HEK293T (cell line): Measurements from ENCODE around the gene TIFAB.

Experiments
- CTCF ChIA-PET: fragments of 350-600 bp; formaldehyde crosslinking; extraction: SDS; loops from one replicate; lab custom pipeline; 2021; ENCODE audit warnings: antibody characterized with exemption, inconsistent platforms; lab: Yijun Ruan, JAX
- POLR2A ChIA-PET: fragments of 350-600 bp; formaldehyde crosslinking; extraction: SDS; loops from one replicate; lab custom pipeline; 2020; ENCODE audit warnings: antibody characterized with exemption, inconsistent platforms; lab: Yijun Ruan, JAX
- DNase-seq: peaks from one replicate; pipeline ENCODE4 v3.0.0; 2012; ENCODE audit warnings: mixed read lengths; ENCODE audit errors: extremely low spot score
- ARNT ChIP-seq: fragments of 450-650 bp; IDR thresholded peaks from 2 replicates; pipeline ENCODE4 v1.6.1; 2017; ENCODE audit warnings: mild to moderate bottlenecking
- BHLHE40 ChIP-seq: fragments of 450-650 bp; IDR thresholded peaks from 2 replicates; pipeline ENCODE4 v1.6.1; 2016; ENCODE audit warnings: mild to moderate bottlenecking, moderate library complexity, borderline replicate concordance
- CTBP1 ChIP-seq: fragments of 450-650 bp; IDR thresholded peaks from 2 replicates; pipeline ENCODE4 v1.6.1; 2016; ENCODE audit warnings: borderline replicate concordance
- ELF4 ChIP-seq: fragments of 450-650 bp; IDR thresholded peaks from 2 replicates; pipeline ENCODE4 v1.6.1; 2017; ENCODE audit warnings: antibody characterized with exemption
- FOXA1 ChIP-seq: fragments of 450-650 bp; IDR thresholded peaks from 2 replicates; pipeline ENCODE4 v1.6.1; 2016; ENCODE audit warnings: mild to moderate bottlenecking
- FOXK2 ChIP-seq: fragments of 450-650 bp; IDR thresholded peaks from 2 replicates; pipeline ENCODE4 v1.6.1; 2016; ENCODE audit warnings: mild to moderate bottlenecking
- FOXM1 ChIP-seq: fragments of 450-650 bp; IDR thresholded peaks from 2 replicates; pipeline ENCODE4 v1.6.1; 2017; ENCODE audit warnings: mild to moderate bottlenecking, borderline replicate concordance
- HDGF ChIP-seq: fragments of 450-650 bp; IDR thresholded peaks from 2 replicates; pipeline ENCODE4 v1.6.1; 2017; ENCODE audit warnings: antibody characterized with exemption, borderline replicate concordance
- L3MBTL2 ChIP-seq: fragments of 450-650 bp; conservative IDR thresholded peaks from 2 replicates; pipeline ENCODE4 v1.6.1; 2016; ENCODE audit warnings: mild to moderate bottlenecking
- LEF1 ChIP-seq: fragments of 450-650 bp; IDR thresholded peaks from 2 replicates; pipeline ENCODE4 v1.6.1; 2017; ENCODE audit warnings: mild to moderate bottlenecking, borderline replicate concordance
- NFRKB ChIP-seq: fragments of 450-650 bp; IDR thresholded peaks from 2 replicates; pipeline ENCODE4 v1.6.1; 2016; ENCODE audit warnings: mild to moderate bottlenecking, moderate library complexity
- PKNOX1 ChIP-seq: fragments of 450-650 bp; IDR thresholded peaks from 2 replicates; pipeline ENCODE4 v1.6.1; 2016
- SP1 ChIP-seq: fragments of 450-650 bp; IDR thresholded peaks from 2 replicates; pipeline ENCODE4 v1.6.1; 2017
- SUZ12 ChIP-seq: fragments of 450-650 bp; IDR thresholded peaks from 2 replicates; pipeline ENCODE4 v1.6.1; 2016; ENCODE audit warnings: mild to moderate bottlenecking
- TARDBP ChIP-seq: fragments of 450-650 bp; IDR thresholded peaks from 2 replicates; pipeline ENCODE4 v1.6.1; 2016
- ZNF384 ChIP-seq: fragments of 450-650 bp; IDR thresholded peaks from 2 replicates; pipeline ENCODE4 v1.6.1; 2016

Gene TIFAB

GRCh38 chr5:135442431-135443160, 9.6 kb downstream of the TIFAB start:
- DNase-seq, result no peak
- POLR2A ChIA-PET, result interaction anchor here (0.6 kb wide), 1 partner anchor 30 kb away, joined by 3 read pairs; no protein-coding TSS in a partner anchor
- CTCF ChIA-PET, result interaction anchor here (0.5 to 1.0 kb wide), 2 partner anchors 17 to 56 kb away, joined by 4 read pairs; no protein-coding TSS in a partner anchor
- TF ChIP-seq PKNOX1 (no peak), TARDBP (no peak), CTBP1 (no peak), SP1 (no peak), BHLHE40 (no peak), FOXK2 (no peak), LEF1 (no peak), L3MBTL2 (no peak), ZNF384 (no peak)

- ChIA-PET POLR2A (no interaction called here), CTCF (interaction anchor here (1.0 kb wide), 1 partner anchor 16 kb away, joined by 4 read pairs; no protein-coding TSS in a partner anchor)
- TF ChIP-seq FOXM1 (no peak), SUZ12 (no peak), HDGF (no peak), L3MBTL2 (no peak), FOXA1 (no peak), FOXK2 (no peak)
- no peak for DNase-seq
These were observed 10.2 kb downstream of the TIFAB start for GRCh38 chr5:135441919-135442318.

GRCh38 chr5:135441350-135441831, 10.8 kb downstream of the TIFAB start:
- POLR2A ChIA-PET, result no interaction called here

GRCh38 chr5:135440916-135441315, 11.2 kb downstream of the TIFAB start:
- no peak for DNase-seq
- TF ChIP-seq ZNF384, result no peak
- no peak for TF ChIP-seq FOXA1
- TF ChIP-seq PKNOX1, result no peak
- TF ChIP-seq LEF1, result no peak
- TF ChIP-seq TARDBP, result no peak
- TF ChIP-seq ELF4, result no peak
- no peak for TF ChIP-seq SP1
- TF ChIP-seq SUZ12, result no peak
- no peak for TF ChIP-seq CTBP1
- TF ChIP-seq FOXM1, result no peak
- TF ChIP-seq NFRKB, result no peak
- no peak for TF ChIP-seq HDGF
- TF ChIP-seq ARNT, result no peak
- no peak for TF ChIP-seq FOXK2
- TF ChIP-seq BHLHE40, result no peak
- TF ChIP-seq L3MBTL2, result no peak
- ChIA-PET CTCF (interaction anchor here (0.6 to 2.3 kb wide), 4 partner anchors 15 to 25 kb away, joined by 3 to 8 read pairs (median 4); no protein-coding TSS in a partner anchor), POLR2A (no interaction called here)

More at GRCh38 chr5:135441350-135441831, 10.8 kb downstream of the TIFAB start:
- DNase-seq, result no peak
- TF ChIP-seq NFRKB (no peak), SUZ12 (no peak), FOXA1 (no peak), FOXM1 (no peak), LEF1 (no peak), FOXK2 (no peak), BHLHE40 (no peak), ARNT (no peak), L3MBTL2 (no peak), PKNOX1 (no peak), ELF4 (no peak), SP1 (no peak), CTBP1 (no peak), TARDBP (no peak), ZNF384 (no peak), HDGF (no peak)
- CTCF ChIA-PET, result interaction anchor here (0.6 to 2.3 kb wide), 3 partner anchors 15 to 24 kb away, joined by 3 to 8 read pairs (median 3); no protein-coding TSS in a partner anchor

- POLR2A ChIA-PET, result no interaction called here
- DNase-seq, result no peak
- CTCF ChIA-PET, result interaction anchor here (1.2 to 2.5 kb wide), 6 partner anchors 9 to 27 kb away, joined by 3 to 13 read pairs (median 6); no protein-coding TSS in a partner anchor
- TF ChIP-seq FOXK2, result no peak
- no peak for TF ChIP-seq SP1
These were observed 12.6 kb downstream of the TIFAB start for GRCh38 chr5:135439231-135440205.
